Trophoblast cell (in vitro differentiated cells and primary cell): ENCODE data around the gene FAM156A.
"Not testable (repeated sequence)": the region's sequence is repeated elsewhere in the genome, so short reads cannot be mapped to it uniquely, and the experiment has no call there.

Experiments used
- DNase-seq, 2 donors: peaks; one replicate each; pipeline ENCODE4 v3.0.0-alpha.2; 2016
- H2AFZ ChIP-seq: 2 replicates; pipeline ENCODE4 v1.6.1; 2013; ENCODE audit warnings: low read length, moderate library complexity, mild to moderate bottlenecking; ENCODE audit not compliant: insufficient read depth, poor library complexity
- H2AK5ac ChIP-seq: 2 replicates; pipeline ENCODE4 v1.6.1; 2013; ENCODE audit warnings: mild to moderate bottlenecking, low read length
- H2BK120ac ChIP-seq: 2 replicates; pipeline ENCODE4 v1.6.1; 2013; ENCODE audit warnings: low read length, mild to moderate bottlenecking, moderate library complexity; ENCODE audit not compliant: insufficient read depth, poor library complexity
- H2BK12ac ChIP-seq: 2 replicates; pipeline ENCODE4 v1.6.1; 2013; ENCODE audit warnings: mild to moderate bottlenecking, low read length, moderate library complexity
- H2BK5ac ChIP-seq: 2 replicates; pipeline ENCODE4 v1.6.1; 2013; ENCODE audit warnings: low read length, low read depth, moderate library complexity, mild to moderate bottlenecking; ENCODE audit not compliant: poor library complexity
- H3K14ac ChIP-seq: 2 replicates; pipeline ENCODE4 v1.6.1; 2013; ENCODE audit warnings: mild to moderate bottlenecking, low read length
- H3K18ac ChIP-seq: 2 replicates; pipeline ENCODE4 v1.6.1; 2013; ENCODE audit warnings: mild to moderate bottlenecking, low read length
- H3K23ac ChIP-seq: 2 replicates; pipeline ENCODE4 v1.6.1; 2013; ENCODE audit warnings: low read length
- H3K27ac ChIP-seq: 2 replicates; pipeline ENCODE4 v1.5.1; 2013; ENCODE audit warnings: low read depth, mild to moderate bottlenecking, inconsistent platforms, low read length, moderate library complexity
- H3K27me3 ChIP-seq: 2 replicates; pipeline ENCODE4 v1.6.1; 2013; ENCODE audit warnings: inconsistent platforms, mild to moderate bottlenecking, low read length, moderate library complexity; ENCODE audit not compliant: insufficient read depth
- H3K36me3 ChIP-seq, 2 experiments: 1 replicate in 1 of 2; 2 replicates in 1 of 2; pipeline ENCODE4 v1.6.1; 2013; ENCODE audit warnings: low read length in 2 of 2, mild to moderate bottlenecking in 2 of 2, moderate library complexity in 1 of 2; ENCODE audit not compliant: insufficient read depth in 2 of 2, control insufficient read depth in 1 of 2
- H3K4ac ChIP-seq: 2 replicates; pipeline ENCODE4 v1.6.1; 2013; ENCODE audit warnings: low read depth, mild to moderate bottlenecking, low read length, moderate library complexity
- H3K4me1 ChIP-seq, 2 experiments: 1 replicate in 1 of 2; 2 replicates in 1 of 2; pipeline ENCODE4 v1.6.1; 2013; ENCODE audit warnings: low read length in 2 of 2, mild to moderate bottlenecking in 2 of 2, moderate library complexity in 1 of 2; ENCODE audit not compliant: insufficient read depth in 2 of 2, control insufficient read depth in 1 of 2
- H3K4me2 ChIP-seq: 2 replicates; pipeline ENCODE4 v1.6.1; 2013; ENCODE audit warnings: inconsistent platforms, mild to moderate bottlenecking, low read length, moderate library complexity
- H3K4me3 ChIP-seq: 2 replicates; pipeline ENCODE4 v1.5.1; 2013; ENCODE audit warnings: mild to moderate bottlenecking, low read depth, low read length, inconsistent platforms
- H3K79me1 ChIP-seq: one replicate; pipeline ENCODE4 v1.6.1; 2013; ENCODE audit warnings: low read length
- H3K79me2 ChIP-seq: 2 replicates; pipeline ENCODE4 v1.6.1; 2013; ENCODE audit warnings: low read length, mild to moderate bottlenecking; ENCODE audit not compliant: control insufficient read depth, insufficient read depth, poor library complexity
- H3K9ac ChIP-seq: 2 replicates; pipeline ENCODE4 v1.6.1; 2013; ENCODE audit warnings: mild to moderate bottlenecking, low read length
- H3K9me3 ChIP-seq: 2 replicates; pipeline ENCODE4 v1.6.1; 2013; ENCODE audit warnings: low read depth, mild to moderate bottlenecking, control low read depth, inconsistent platforms, low read length; ENCODE audit not compliant: insufficient read depth
- H4K12ac ChIP-seq: 2 replicates; pipeline ENCODE4 v1.6.1; 2013; ENCODE audit warnings: low read depth, mild to moderate bottlenecking, low read length, moderate library complexity
- H4K8ac ChIP-seq: 2 replicates; pipeline ENCODE4 v1.6.1; 2013; ENCODE audit warnings: low read depth, mild to moderate bottlenecking, low read length, moderate library complexity
- H4K91ac ChIP-seq: one replicate; pipeline ENCODE4 v1.6.1; 2013; ENCODE audit warnings: low read depth, mild to moderate bottlenecking, low read length, moderate library complexity
- WGBS: extraction: QIAGEN DNeasy Blood & Tissue Kit; methylation state at CpG from one replicate; pipeline ENCODE4 v1.1.7; 2013; ENCODE audit warnings: missing lambda C conversion rate; ENCODE audit not compliant: insufficient read length, insufficient coverage; ENCODE audit errors: extremely low coverage; 5-methylcytosine and 5-hydroxymethylcytosine counted together

Gene FAM156A

DNA sequence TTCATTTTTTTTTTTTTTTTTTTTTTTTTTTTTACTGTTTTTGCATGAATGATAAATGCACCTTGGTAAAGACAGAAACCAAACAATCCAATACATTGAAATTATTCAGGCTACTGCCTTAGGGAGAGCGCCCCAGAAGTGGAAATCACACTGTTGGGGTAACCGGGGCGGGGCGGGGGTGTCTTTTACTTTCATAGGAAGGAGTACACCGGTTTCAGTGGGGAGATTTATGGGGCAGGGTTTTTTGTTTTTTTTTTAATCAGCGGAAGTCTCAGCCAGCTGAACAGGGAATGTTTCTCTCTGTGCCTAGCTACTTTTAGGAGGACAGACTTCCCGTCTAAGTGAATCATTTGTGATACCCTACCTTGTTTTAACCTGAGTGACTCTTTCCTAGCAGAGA, 643 bp upstream of the FAM156A start:
- H4K12ac ChIP-seq, H2BK12ac ChIP-seq, H3K9ac ChIP-seq, H2AK5ac ChIP-seq, H3K4ac ChIP-seq, H3K18ac ChIP-seq, H3K4me2 ChIP-seq, H3K9me3 ChIP-seq, H3K79me1 ChIP-seq, H2BK5ac ChIP-seq, H3K27me3 ChIP-seq, H3K23ac ChIP-seq, DNase-seq, H3K79me2 ChIP-seq, H4K91ac ChIP-seq, H2AFZ ChIP-seq, H3K4me1 ChIP-seq, H3K4me3 ChIP-seq, H3K27ac ChIP-seq, H4K8ac ChIP-seq, H3K14ac ChIP-seq, H2BK120ac ChIP-seq, H3K36me3 ChIP-seq: not testable (repeated sequence)
- no CpG with 5 or more reads among the region's 7 CpGs for WGBS

DNA sequence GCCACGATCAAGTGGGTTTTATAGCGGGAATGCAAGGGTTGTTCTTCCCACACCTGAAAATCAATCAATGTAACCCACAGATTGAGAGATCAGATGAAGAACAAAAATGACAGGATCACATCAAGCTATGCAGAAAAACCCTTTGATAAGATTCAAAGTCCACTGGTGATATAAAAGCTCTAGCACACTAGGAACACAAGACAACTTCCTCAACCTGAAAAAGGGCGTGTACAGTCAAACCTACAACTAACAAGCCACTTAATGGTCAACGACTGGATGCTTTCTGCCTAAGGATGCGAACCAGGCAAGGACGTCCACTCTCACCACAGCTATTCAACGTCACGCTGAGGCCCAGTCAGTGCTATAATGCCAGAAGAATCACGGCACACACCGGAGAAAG, 8.4 kb downstream of the FAM156A start:
- not testable (repeated sequence) for H4K91ac ChIP-seq, H2BK12ac ChIP-seq, DNase-seq, H4K12ac ChIP-seq, H3K4me1 ChIP-seq, H3K27ac ChIP-seq, H3K4me3 ChIP-seq, H3K14ac ChIP-seq, H3K23ac ChIP-seq, H3K4ac ChIP-seq, H3K79me1 ChIP-seq, H2AFZ ChIP-seq, H3K36me3 ChIP-seq, H2AK5ac ChIP-seq, H2BK120ac ChIP-seq, H3K18ac ChIP-seq, H4K8ac ChIP-seq, H3K4me2 ChIP-seq, H3K9ac ChIP-seq, H3K27me3 ChIP-seq, H2BK5ac ChIP-seq, H3K9me3 ChIP-seq, H3K79me2 ChIP-seq
- WGBS: no CpG with 5 or more reads among the region's 10 CpGs

DNA sequence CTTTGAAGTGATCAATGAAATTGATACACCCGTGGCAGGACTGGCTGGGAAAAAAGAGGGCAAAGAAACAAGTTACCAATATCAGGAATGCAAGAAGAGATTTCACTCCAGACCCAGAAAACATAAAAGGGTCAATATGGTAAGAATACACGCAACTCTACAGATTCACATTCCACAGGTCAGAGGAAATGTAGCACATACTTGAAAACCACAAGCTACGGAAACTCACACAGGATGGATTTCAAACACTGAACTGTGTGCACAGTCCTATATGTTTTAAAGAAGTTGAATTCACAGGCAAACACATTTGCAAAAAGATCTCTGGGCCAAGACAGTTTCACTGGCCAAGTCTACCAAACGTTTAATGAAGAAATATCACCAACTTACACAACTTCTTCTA, 9.0 kb downstream of the FAM156A start:
- not testable (repeated sequence) for H3K79me1 ChIP-seq, H3K9ac ChIP-seq, H3K4me2 ChIP-seq, H3K27me3 ChIP-seq, H3K27ac ChIP-seq, DNase-seq, H2BK12ac ChIP-seq, H2BK120ac ChIP-seq, H3K18ac ChIP-seq, H3K9me3 ChIP-seq, H3K23ac ChIP-seq, H3K4ac ChIP-seq, H3K36me3 ChIP-seq, H3K4me1 ChIP-seq, H4K91ac ChIP-seq, H4K12ac ChIP-seq, H3K4me3 ChIP-seq, H3K14ac ChIP-seq, H4K8ac ChIP-seq, H2BK5ac ChIP-seq, H3K79me2 ChIP-seq, H2AK5ac ChIP-seq, H2AFZ ChIP-seq
- no CpG with 5 or more reads among the region's 4 CpGs for WGBS

GRCh38 chrX:52948265-52948664, 10.1 kb downstream of the FAM156A start:
- not testable (repeated sequence) for H3K4me3 ChIP-seq, H2BK5ac ChIP-seq, H2AFZ ChIP-seq, H2BK12ac ChIP-seq, H4K8ac ChIP-seq, H3K4me2 ChIP-seq, H3K14ac ChIP-seq, H3K79me2 ChIP-seq, H3K4me1 ChIP-seq, H4K12ac ChIP-seq, H2BK120ac ChIP-seq, H3K9ac ChIP-seq, H3K27me3 ChIP-seq, H3K36me3 ChIP-seq, H4K91ac ChIP-seq, H2AK5ac ChIP-seq, H3K23ac ChIP-seq, H3K27ac ChIP-seq, H3K4ac ChIP-seq, H3K79me1 ChIP-seq, DNase-seq, H3K18ac ChIP-seq, H3K9me3 ChIP-seq
- WGBS: no CpG with 5 or more reads among the region's 17 CpGs
